GM13976 (cell line): ENCODE measurements around the gene NMUR1.

Experiments used
- DNase-seq: peaks from one replicate; pipeline ENCODE4 v3.0.0; 2012; ENCODE audit warnings: low spot score
- CTCF ChIP-seq: IDR thresholded peaks from 2 replicates; pipeline ENCODE4 v1.5.1; 2012; ENCODE audit warnings: borderline replicate concordance, mild to moderate bottlenecking; ENCODE audit not compliant: insufficient read depth; ENCODE audit errors: extremely low read depth, missing control alignments, control extremely low read depth
- in situ Hi-C: fragments of 300-500 bp; cut with MboI; formaldehyde crosslinking; loops from one replicate; pipeline ENCODE4 v1.12.0; 2022; ENCODE audit warnings: low sequenced_read_pairs, mixed read lengths, inconsistent platforms; ENCODE audit not compliant: unreplicated experiment

The NMUR1 gene

GRCh38 chr2:231522418-231523180 lies 7.6 kb downstream of the NMUR1 start:
- DNase-seq = no peak
- in situ Hi-C loops = loop anchor here (5.0 kb wide), 1 partner anchor 35 kb away; no protein-coding TSS in a partner anchor
- TF ChIP-seq CTCF = no peak

GRCh38 chr2:231521443-231521842 lies 8.8 kb downstream of the NMUR1 start:
- in situ Hi-C loops = loop anchor here (5.0 kb wide), 1 partner anchor 36 kb away; no protein-coding TSS in a partner anchor
- DNase-seq = no peak
- no peak for TF ChIP-seq CTCF

- no peak for TF ChIP-seq CTCF
- in situ Hi-C loops = loop anchor here (5.0 kb wide), 1 partner anchor 37 kb away; no protein-coding TSS in a partner anchor
- DNase-seq = no peak
These were observed 10.2 kb downstream of the NMUR1 start for GRCh38 chr2:231519975-231520555.

- in situ Hi-C loops = no loop called here
- TF ChIP-seq CTCF = no peak
- DNase-seq = no peak
These were observed 11.5 kb downstream of the NMUR1 start for GRCh38 chr2:231518771-231519170.

GRCh38 chr2:231515603-231516002 lies 14.6 kb downstream of the NMUR1 start:
- in situ Hi-C loops = no loop called here
- TF ChIP-seq CTCF = no peak
- DNase-seq = no peak

GRCh38 chr2:231514951-231515297 lies 15.3 kb downstream of the NMUR1 start:
- in situ Hi-C loops = no loop called here
- DNase-seq = no peak
- TF ChIP-seq CTCF = no peak
